ENCODE data around the gene SPSB1.
"Not testable (repeated sequence)": the region's sequence is repeated elsewhere in the genome, so short reads cannot be mapped to it uniquely, and the experiment has no call there.

The SPSB1 gene

GRCh38 chr1:9382643-9383491 lies 90.2 kb downstream of the SPSB1 start:
- Mint-ChIP-seq H3K4me3 (no peak overlapping the region), H3K27me3 (ENCODE audit: low read depth) (peaks cover 2% of the 10 kb centered on the region), H3K9me3 (no peaks in the 10 kb centered on the region), H3K4me1 (ENCODE audit: low read depth) (peaks cover 7% of the 10 kb centered on the region), H3K27ac (no peak overlapping the region), H3K36me3 (ENCODE audit: low read depth) (no peaks in the 10 kb centered on the region)
- no peak for DNase-seq (ENCODE audit: low spot score)

GRCh38 chr1:9384128-9384527 lies 91.4 kb downstream of the SPSB1 start:
- H3K27ac Mint-ChIP-seq = no peak overlapping the region
- DNase-seq (ENCODE audit: low spot score) = no peak
- no peaks in the 10 kb centered on the region for H3K9me3 Mint-ChIP-seq
- peaks cover 12% of the 10 kb centered on the region for H3K4me1 Mint-ChIP-seq (ENCODE audit: low read depth)
- no peak overlapping the region for H3K4me3 Mint-ChIP-seq
- no peaks in the 10 kb centered on the region for H3K36me3 Mint-ChIP-seq (ENCODE audit: low read depth)
- peaks cover 2% of the 10 kb centered on the region for H3K27me3 Mint-ChIP-seq (ENCODE audit: low read depth)

GRCh38 chr1:9384751-9385245 lies 92.1 kb downstream of the SPSB1 start:
- Mint-ChIP-seq H3K27me3 (ENCODE audit: low read depth) (peaks cover 2% of the 10 kb centered on the region), H3K4me1 (ENCODE audit: low read depth) (peaks cover 15% of the 10 kb centered on the region), H3K9me3 (no peaks in the 10 kb centered on the region), H3K27ac (peak overlapping the region; percentile 62), H3K4me3 (no peak overlapping the region), H3K36me3 (ENCODE audit: low read depth) (no peaks in the 10 kb centered on the region)
- DNase-seq (ENCODE audit: low spot score) = no peak

GRCh38 chr1:9385392-9385791 lies 92.7 kb downstream of the SPSB1 start:
- DNase-seq (ENCODE audit: low spot score); H3K4me3 Mint-ChIP-seq; H3K36me3 Mint-ChIP-seq (ENCODE audit: low read depth); H3K27ac Mint-ChIP-seq; H3K27me3 Mint-ChIP-seq (ENCODE audit: low read depth); H3K9me3 Mint-ChIP-seq: not testable (repeated sequence)
- H3K4me1 Mint-ChIP-seq (ENCODE audit: low read depth) = peaks cover 20% of the 10 kb centered on the region

- H3K27ac Mint-ChIP-seq = no peak overlapping the region
- no peak overlapping the region for H3K4me3 Mint-ChIP-seq
- H3K9me3 Mint-ChIP-seq = no peaks in the 10 kb centered on the region
- no peaks in the 10 kb centered on the region for H3K36me3 Mint-ChIP-seq (ENCODE audit: low read depth)
- peaks cover 2% of the 10 kb centered on the region for H3K27me3 Mint-ChIP-seq (ENCODE audit: low read depth)
- peak; percentile 13 for DNase-seq (ENCODE audit: low spot score)
- peaks cover 24% of the 10 kb centered on the region for H3K4me1 Mint-ChIP-seq (ENCODE audit: low read depth)
These were observed 93.3 kb downstream of the SPSB1 start for GRCh38 chr1:9385801-9386573.

GRCh38 chr1:9388335-9389180 lies 95.9 kb downstream of the SPSB1 start:
- Mint-ChIP-seq H3K4me1 (ENCODE audit: low read depth) (peaks cover 24% of the 10 kb centered on the region), H3K36me3 (ENCODE audit: low read depth) (no peaks in the 10 kb centered on the region), H3K27me3 (ENCODE audit: low read depth) (peaks cover 2% of the 10 kb centered on the region), H3K4me3 (no peak overlapping the region), H3K9me3 (no peaks in the 10 kb centered on the region), H3K27ac (no peak overlapping the region)
- no peak for DNase-seq (ENCODE audit: low spot score)

- Mint-ChIP-seq H3K4me1 (ENCODE audit: low read depth) (peaks cover 24% of the 10 kb centered on the region), H3K27ac (no peak overlapping the region), H3K9me3 (no peaks in the 10 kb centered on the region), H3K27me3 (ENCODE audit: low read depth) (peaks cover 2% of the 10 kb centered on the region), H3K4me3 (no peak overlapping the region), H3K36me3 (ENCODE audit: low read depth) (no peaks in the 10 kb centered on the region)
- peak; percentile 23 for DNase-seq (ENCODE audit: low spot score)
These were observed 97.3 kb downstream of the SPSB1 start for GRCh38 chr1:9389968-9390367.

GRCh38 chr1:9391620-9392019 lies 98.9 kb downstream of the SPSB1 start:
- Mint-ChIP-seq H3K4me3 (no peak overlapping the region), H3K36me3 (ENCODE audit: low read depth) (no peaks in the 10 kb centered on the region), H3K4me1 (ENCODE audit: low read depth) (peaks cover 16% of the 10 kb centered on the region), H3K9me3 (peaks cover 4% of the 10 kb centered on the region), H3K27ac (no peak overlapping the region), H3K27me3 (ENCODE audit: low read depth) (peaks cover 2% of the 10 kb centered on the region)
- DNase-seq (ENCODE audit: low spot score) = no peak

GRCh38 chr1:9394010-9394409 lies 101.3 kb downstream of the SPSB1 start:
- Mint-ChIP-seq H3K4me3 (no peak overlapping the region), H3K4me1 (ENCODE audit: low read depth) (peaks cover 14% of the 10 kb centered on the region), H3K27ac (no peak overlapping the region), H3K36me3 (ENCODE audit: low read depth) (no peaks in the 10 kb centered on the region), H3K27me3 (ENCODE audit: low read depth) (peaks cover 2% of the 10 kb centered on the region), H3K9me3 (peaks cover 4% of the 10 kb centered on the region)
- no peak for DNase-seq (ENCODE audit: low spot score)

- Mint-ChIP-seq H3K9me3 (peaks cover 4% of the 10 kb centered on the region), H3K4me1 (ENCODE audit: low read depth) (peaks cover 8% of the 10 kb centered on the region), H3K4me3 (no peak overlapping the region), H3K36me3 (ENCODE audit: low read depth) (no peaks in the 10 kb centered on the region), H3K27ac (no peak overlapping the region), H3K27me3 (ENCODE audit: low read depth) (peaks cover 2% of the 10 kb centered on the region)
- DNase-seq (ENCODE audit: low spot score) = no peak
These were observed 102.3 kb downstream of the SPSB1 start for GRCh38 chr1:9395018-9395417.

- no peak overlapping the region for H3K27ac Mint-ChIP-seq
- H3K27me3 Mint-ChIP-seq (ENCODE audit: low read depth) = peaks cover 2% of the 10 kb centered on the region
- H3K4me3 Mint-ChIP-seq = no peak overlapping the region
- DNase-seq (ENCODE audit: low spot score) = no peak
- peaks cover 7% of the 10 kb centered on the region for H3K4me1 Mint-ChIP-seq (ENCODE audit: low read depth)
- peaks cover 4% of the 10 kb centered on the region for H3K9me3 Mint-ChIP-seq
- no peaks in the 10 kb centered on the region for H3K36me3 Mint-ChIP-seq (ENCODE audit: low read depth)
These were observed 104.4 kb downstream of the SPSB1 start for GRCh38 chr1:9397047-9397446.

- H3K4me3 Mint-ChIP-seq = no peak overlapping the region
These were observed 105.4 kb downstream of the SPSB1 start for GRCh38 chr1:9397997-9398526.

More at GRCh38 chr1:9397997-9398526, 105.4 kb downstream of the SPSB1 start:
- Mint-ChIP-seq H3K27me3 (ENCODE audit: low read depth) (peaks cover 2% of the 10 kb centered on the region), H3K36me3 (ENCODE audit: low read depth) (no peaks in the 10 kb centered on the region), H3K4me1 (ENCODE audit: low read depth) (peaks cover 7% of the 10 kb centered on the region), H3K27ac (no peak overlapping the region), H3K9me3 (peaks cover 4% of the 10 kb centered on the region)
- DNase-seq (ENCODE audit: low spot score) = no peak

Measured in T-helper 2 cell treated with Interferon-gamma antibody and Interleukin-4, amounts not matched to agents 5 μg/mL and 100 μg/mL, for 36 hours (primary cell).